Skeletal muscle cell (primary cell): ENCODE data around the gene MUS81.
"Not testable (repeated sequence)": the region's sequence is repeated elsewhere in the genome, so short reads cannot be mapped to it uniquely, and the experiment has no call there.

ENCODE experiments used
- DNase-seq: peaks from one replicate; pipeline ENCODE4 v3.0.0-alpha.2; 2010; ENCODE audit warnings: low read depth
- H3K4me3 ChIP-seq: 2 replicates; pipeline ENCODE4 v1.5.1; 2011; ENCODE audit warnings: low read depth, mild to moderate bottlenecking, control low read depth, low read length, moderate library complexity

Gene MUS81

GRCh38 chr11:65843811-65844210 is 16.4 kb upstream of the MUS81 start:
- DNase-seq, result no peak
- no peak overlapping the region for H3K4me3 ChIP-seq

DNA sequence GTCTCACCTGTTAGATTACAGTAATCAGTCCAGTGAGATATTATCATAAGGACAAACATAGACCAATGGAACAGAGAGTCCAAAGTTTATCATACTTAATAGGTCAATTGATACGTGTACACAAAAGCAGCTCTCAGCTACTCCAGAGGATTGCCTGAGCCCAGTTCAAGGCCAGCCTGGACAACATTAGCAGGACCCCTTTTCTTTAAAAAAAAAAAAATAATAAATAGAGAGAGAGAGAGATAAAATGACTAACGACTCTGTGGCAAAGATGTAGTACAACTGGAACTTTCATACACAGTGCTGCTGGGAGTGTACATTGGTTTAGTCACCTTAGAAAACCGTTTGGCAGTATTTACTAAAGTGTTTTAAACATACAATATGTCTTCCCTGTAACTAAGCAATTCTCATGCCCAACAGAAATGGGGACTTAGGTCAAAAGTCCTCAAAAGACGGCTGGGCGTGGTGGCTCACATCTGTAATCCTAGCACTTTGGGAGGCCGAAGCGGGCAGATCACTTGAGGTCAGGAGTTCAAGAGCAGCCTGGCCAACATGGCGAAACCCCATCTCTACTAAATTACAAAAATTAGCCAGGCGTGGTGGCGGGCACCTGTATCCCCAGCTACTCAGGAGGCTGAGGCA is 15.9 kb upstream of the MUS81 start:
- no peak overlapping the region for H3K4me3 ChIP-seq
- DNase-seq, result no peak

GRCh38 chr11:65847746-65848145 is 12.5 kb upstream of the MUS81 start:
- DNase-seq, result no peak

DNA sequence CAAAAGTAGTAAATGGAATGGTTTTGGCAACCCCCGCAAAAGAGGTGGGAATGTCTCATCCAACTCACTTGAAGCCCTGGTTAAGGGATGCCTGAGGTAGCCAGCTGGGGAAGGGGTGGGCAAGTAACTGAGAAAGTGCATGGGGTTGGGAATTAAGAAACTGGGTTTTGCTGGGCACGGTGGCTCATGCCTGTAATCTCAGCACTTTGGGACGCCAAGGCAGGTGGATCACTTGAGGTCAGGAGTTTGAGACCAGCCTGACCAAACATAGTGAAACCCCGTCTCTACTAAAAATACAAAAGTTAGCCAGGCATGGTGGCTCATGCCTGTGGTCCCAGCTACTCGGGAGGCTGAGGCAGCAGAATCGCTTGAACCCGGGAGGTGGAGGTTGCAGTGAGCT is 11.5 kb upstream of the MUS81 start:
- not testable (repeated sequence) for H3K4me3 ChIP-seq, DNase-seq

More at GRCh38 chr11:65847746-65848145, 12.5 kb upstream of the MUS81 start:
- no peak overlapping the region for H3K4me3 ChIP-seq

- H3K4me3 ChIP-seq, result no peak overlapping the region
- DNase-seq, result no peak
Observed at GRCh38 chr11:65849366-65849765, 10.9 kb upstream of the MUS81 start.

GRCh38 chr11:65849771-65850216 is 10.4 kb upstream of the MUS81 start:
- no peak for DNase-seq
- no peak overlapping the region for H3K4me3 ChIP-seq

GRCh38 chr11:65850217-65851082 is 9.8 kb upstream of the MUS81 start:
- DNase-seq, result no peak
- H3K4me3 ChIP-seq, result no peak overlapping the region

DNA sequence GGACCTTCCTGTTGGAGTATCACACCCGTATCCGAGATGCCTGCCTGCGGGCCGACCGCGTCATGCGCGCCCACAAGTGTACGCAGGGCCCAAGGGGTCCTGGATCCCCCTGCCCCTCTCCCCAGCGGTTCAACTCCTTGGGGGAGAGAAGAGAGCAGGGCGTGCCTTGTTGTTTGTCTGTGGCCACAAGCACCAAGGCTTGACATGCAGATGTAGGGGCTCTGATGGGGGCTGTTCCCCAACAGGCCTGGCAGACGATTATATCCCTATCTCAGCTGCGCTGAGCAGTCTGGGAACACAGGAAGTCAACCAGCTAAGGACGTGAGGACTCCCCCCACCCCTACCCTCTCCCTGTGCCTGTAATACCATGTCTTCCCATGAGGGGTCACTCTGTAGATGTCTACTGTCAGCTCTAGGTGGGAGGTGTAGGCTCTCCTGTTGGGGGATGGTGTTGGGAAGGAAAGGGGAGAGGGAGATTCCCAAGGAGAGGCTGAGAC is 9.1 kb upstream of the MUS81 start:
- no peak for DNase-seq
- no peak overlapping the region for H3K4me3 ChIP-seq

DNA sequence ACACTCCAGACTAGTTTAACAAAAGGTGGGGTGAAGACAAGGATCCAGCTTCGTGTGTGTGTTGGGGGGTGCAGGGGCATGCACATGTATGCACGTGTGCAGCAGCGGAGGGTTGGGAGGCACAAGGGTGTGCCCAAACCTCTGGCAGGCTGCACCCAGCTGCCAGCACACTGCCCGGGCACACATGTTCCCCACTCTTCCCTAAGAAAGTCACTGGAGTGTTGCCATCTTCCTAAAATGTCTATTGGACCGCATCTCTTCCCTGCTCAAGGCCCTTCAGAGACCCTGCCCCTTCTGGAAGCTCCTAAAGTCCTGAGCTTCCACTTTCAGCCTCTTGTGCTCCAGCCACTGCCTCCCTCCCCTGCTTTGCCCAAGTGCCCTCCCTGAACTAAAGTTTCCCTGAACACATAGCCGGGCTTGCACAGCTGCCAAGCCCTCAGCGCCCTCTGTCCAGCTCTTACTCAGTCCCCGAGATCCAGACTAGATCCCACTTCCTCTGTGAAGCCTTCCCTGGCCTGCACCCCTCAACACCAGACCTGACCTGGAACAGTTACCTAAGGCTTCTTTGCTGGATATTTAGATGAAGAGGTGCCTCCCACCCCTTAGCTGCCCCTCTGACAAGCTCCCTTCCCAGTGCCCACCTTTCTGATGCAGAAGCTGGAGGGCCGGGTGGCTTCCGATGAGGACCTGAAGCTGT is 8.3 kb upstream of the MUS81 start:
- DNase-seq, result no peak
- H3K4me3 ChIP-seq, result no peak overlapping the region

DNA sequence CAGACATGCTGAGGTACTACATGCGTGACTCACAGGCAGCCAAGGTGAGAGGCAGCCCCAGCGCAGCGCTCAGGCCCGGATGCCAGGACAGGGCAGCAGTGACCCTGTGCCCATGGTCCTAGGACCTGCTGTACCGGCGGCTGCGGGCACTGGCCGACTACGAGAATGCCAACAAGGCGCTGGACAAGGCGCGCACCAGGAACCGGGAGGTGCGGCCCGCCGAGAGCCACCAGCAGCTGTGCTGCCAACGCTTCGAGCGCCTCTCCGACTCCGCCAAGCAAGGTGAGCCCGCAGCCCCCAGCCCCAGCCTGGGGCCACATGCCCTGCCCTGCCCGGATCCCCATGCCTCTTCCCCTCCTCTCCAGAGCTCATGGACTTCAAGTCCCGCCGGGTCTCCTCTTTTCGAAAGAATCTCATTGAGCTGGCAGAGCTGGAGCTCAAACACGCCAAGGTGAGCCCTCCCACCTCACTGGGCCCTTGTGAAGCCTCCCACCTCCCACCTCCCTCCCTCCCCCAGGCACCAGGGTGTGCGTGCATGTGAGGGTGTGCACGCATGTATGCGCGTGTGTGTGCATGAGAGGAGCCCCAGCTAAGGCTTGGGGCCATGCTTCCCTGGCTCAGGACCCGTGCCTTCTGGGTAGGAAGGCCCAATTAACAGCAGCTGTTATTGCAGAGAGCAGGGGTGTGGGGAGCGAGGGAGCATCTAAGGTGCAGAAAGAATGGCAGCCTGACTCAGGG is 7.6 kb upstream of the MUS81 start:
- no peak overlapping the region for H3K4me3 ChIP-seq

GRCh38 chr11:65853246-65853979 is 6.8 kb upstream of the MUS81 start:
- no peak overlapping the region for H3K4me3 ChIP-seq

More for the DNA sequence above, 7.6 kb upstream of the MUS81 start:
- no peak for DNase-seq

GRCh38 chr11:65854161-65854592 is 6.1 kb upstream of the MUS81 start:
- DNase-seq, result no peak
- H3K4me3 ChIP-seq, result no peak overlapping the region

More at GRCh38 chr11:65853246-65853979, 6.8 kb upstream of the MUS81 start:
- DNase-seq, result no peak

DNA sequence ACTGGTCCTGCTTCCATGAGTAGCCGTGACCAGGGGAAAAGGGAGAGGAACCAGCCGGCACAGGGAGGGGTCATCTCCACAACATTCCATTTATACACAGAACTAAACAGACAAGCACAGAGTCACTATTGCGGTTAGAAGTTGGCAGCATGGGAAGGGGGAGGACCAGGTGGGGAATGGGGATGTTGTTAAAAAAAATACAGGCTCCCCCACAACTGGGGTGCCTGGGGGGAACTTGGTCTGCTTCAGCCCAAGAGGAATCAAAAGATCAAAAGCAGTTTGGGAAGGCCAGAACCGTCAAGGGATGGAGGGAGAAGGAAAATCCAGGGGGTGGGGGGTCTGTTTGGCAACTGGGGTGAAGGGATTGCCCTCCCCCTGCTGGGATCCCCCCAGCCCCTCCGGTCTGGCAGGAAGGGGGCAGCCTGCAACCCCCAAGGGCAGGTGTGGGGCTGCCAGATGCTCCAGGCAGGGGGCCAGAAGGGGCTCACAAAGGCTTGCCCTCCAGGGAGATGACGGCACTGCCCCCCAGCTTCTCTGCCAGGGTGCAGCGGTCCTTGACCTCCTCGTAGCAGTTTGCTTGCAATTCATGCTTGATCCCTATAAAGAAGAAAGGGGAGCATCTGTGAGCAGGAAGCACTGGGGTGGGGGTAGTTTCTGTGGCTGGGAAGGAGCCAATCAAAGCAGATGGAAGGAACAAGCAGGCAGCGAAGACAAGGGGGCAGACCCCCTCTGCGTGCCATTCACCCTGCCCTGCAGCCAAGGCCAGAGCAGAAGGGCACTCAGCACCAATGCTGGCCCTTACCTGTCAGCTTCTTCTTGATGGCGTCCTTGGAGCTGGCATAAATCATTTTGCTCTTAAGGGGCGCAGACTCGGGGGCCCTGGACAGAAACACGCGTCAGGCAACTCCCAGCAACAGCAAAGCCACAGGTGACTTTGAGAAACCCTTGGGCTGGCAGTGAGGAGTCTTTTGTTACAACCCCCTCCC is 5.1 kb upstream of the MUS81 start:
- no peak for DNase-seq
- no peak overlapping the region for H3K4me3 ChIP-seq

GRCh38 chr11:65855927-65856363 is 4.3 kb upstream of the MUS81 start:
- peak overlapping the region; percentile 97 for H3K4me3 ChIP-seq
- DNase-seq, result no peak

- H3K4me3 ChIP-seq, result peak overlapping the region; percentile 97
- DNase-seq, result no peak
Observed at GRCh38 chr11:65856689-65857499, 3.3 kb upstream of the MUS81 start.

- peak overlapping the region; percentile 97 for H3K4me3 ChIP-seq
- no peak for DNase-seq
Observed at GRCh38 chr11:65857500-65857852, 2.8 kb upstream of the MUS81 start.
